ENCODE measurements around the gene CPSF4. TPM values are rescaled to one million over a fixed set of nuclear protein-coding genes. Genes with fewer than 3 reads are reported as not detected.

CPSF4 gene
- total RNA-seq, 1 donor = 23.3 TPM

GRCh38 chr7:99446096-99446495 lies 7.4 kb downstream of the CPSF4 start:
- no peak overlapping the region for H3K4me3 ChIP-seq (ENCODE audit: low read depth, low read length)
- TF ChIP-seq CTCF (IDR thresholded peaks at IDR 0.05; ENCODE audit: insufficient read depth, low read length) = no peak
- no peak for DNase-seq (ENCODE audit: low read depth)

- no peak overlapping the region for H3K4me3 ChIP-seq (ENCODE audit: low read depth, low read length)
- no peak for DNase-seq (ENCODE audit: low read depth)
- peak; percentile 3 for TF ChIP-seq CTCF (IDR thresholded peaks at IDR 0.05; ENCODE audit: insufficient read depth, low read length)
These were observed 9.2 kb downstream of the CPSF4 start for GRCh38 chr7:99447943-99448342.

- no peak for TF ChIP-seq CTCF (IDR thresholded peaks at IDR 0.05; ENCODE audit: insufficient read depth, low read length)
- H3K4me3 ChIP-seq (ENCODE audit: low read depth, low read length) = no peak overlapping the region
- no peak for DNase-seq (ENCODE audit: low read depth)
These were observed 10.1 kb downstream of the CPSF4 start for GRCh38 chr7:99448855-99449254.

- TF ChIP-seq CTCF (IDR thresholded peaks at IDR 0.05; ENCODE audit: insufficient read depth, low read length) = no peak
- no peak overlapping the region for H3K4me3 ChIP-seq (ENCODE audit: low read depth, low read length)
- DNase-seq (ENCODE audit: low read depth) = no peak
These were observed 10.6 kb downstream of the CPSF4 start for GRCh38 chr7:99449326-99449725.

- no peak overlapping the region for H3K4me3 ChIP-seq (ENCODE audit: low read depth, low read length)
- TF ChIP-seq CTCF (IDR thresholded peaks at IDR 0.05; ENCODE audit: insufficient read depth, low read length) = no peak
- no peak for DNase-seq (ENCODE audit: low read depth)
These were observed 13.2 kb downstream of the CPSF4 start for GRCh38 chr7:99451936-99452335.

GRCh38 chr7:99452541-99452940 lies 13.8 kb downstream of the CPSF4 start:
- no peak for DNase-seq (ENCODE audit: low read depth)
- no peak for TF ChIP-seq CTCF (IDR thresholded peaks at IDR 0.05; ENCODE audit: insufficient read depth, low read length)
- no peak overlapping the region for H3K4me3 ChIP-seq (ENCODE audit: low read depth, low read length)

GRCh38 chr7:99453105-99453504 lies 14.4 kb downstream of the CPSF4 start:
- H3K4me3 ChIP-seq (ENCODE audit: low read depth, low read length) = no peak overlapping the region
- no peak for DNase-seq (ENCODE audit: low read depth)
- TF ChIP-seq CTCF (IDR thresholded peaks at IDR 0.05; ENCODE audit: insufficient read depth, low read length) = no peak
